Activated T-helper 1 cell treated with anti-CD3 and anti-CD28 coated beads, Interleukin-2, amount 50 U/mL, for 16 hours (primary cell): Measurements from ENCODE around the gene ECI1.

Experiments used
- DNase-seq, 2 donors: peaks; one replicate each; pipeline ENCODE4 v3.0.0-alpha.2; 2020; ENCODE audit warnings: low read depth in 1 of 2, low spot score in 1 of 2

ECI1 gene

DNA sequence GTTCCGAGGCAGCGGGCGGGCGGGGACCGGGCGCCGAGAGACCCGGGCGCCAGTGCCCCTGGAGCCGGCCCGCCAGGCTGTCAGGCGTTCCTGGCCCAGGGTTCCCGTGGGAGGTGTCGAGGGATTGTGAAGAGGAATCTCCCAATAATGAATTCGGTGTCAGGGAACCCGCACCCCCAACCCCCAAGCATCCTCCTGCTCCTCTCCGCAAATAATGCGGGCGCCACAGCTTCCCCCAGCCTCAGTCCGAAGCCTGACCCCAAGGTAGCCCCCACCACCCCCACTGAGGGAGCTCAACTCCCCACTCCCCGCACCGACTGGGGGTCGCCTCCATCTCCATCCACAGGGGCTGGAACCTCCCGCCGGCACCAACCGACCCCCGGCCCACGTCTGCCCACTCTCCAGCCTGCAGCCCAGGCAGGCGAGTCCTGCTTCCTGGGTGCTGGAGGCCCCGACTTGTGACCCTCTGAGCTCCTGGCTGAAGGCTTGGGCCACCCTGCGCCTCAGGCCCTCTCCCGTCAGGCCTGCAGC is 54.3 kb downstream of the ECI1 start:
- DNase-seq: no peak

DNA sequence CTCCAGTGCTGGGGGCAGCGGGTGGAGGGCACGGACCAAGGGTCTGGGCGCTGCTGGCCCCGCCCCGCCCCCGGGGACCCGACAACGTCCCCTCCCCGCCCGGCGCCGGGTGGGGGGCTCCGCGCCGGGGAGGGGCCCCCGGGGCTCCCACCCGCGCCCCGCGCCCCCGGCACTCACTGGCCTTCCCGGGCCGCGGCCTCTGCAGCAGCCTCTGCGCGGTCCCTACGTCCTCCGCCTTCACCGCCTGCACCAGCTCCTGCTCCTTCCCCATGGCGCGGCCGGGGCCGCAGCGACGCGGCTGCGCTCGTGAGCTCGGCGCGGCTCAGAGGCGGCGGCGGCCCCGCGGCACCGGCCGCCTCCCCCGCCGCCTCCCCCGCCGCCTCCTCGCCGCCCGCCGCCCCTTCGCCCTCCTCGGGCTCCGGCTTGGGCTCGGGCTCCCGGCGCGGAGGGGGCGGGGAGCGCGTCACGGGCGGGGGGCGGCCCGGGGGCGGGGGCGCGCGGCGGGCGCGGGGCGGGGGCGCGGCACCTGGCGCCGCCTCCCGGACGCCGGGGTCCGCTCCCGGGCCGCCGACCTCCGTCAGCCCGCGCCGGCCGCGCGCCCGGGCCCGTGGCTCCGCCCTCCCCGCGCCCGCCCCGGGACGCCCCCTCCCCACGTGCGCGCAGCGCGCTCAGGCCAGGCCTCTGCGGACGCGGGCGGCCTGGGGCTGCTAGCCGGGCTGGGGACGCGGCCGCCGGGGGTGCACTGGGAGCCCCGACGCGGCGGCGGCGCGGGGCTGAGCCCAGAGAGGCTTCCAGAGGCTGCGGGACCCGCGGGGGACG is 55.0 kb downstream of the ECI1 start, which contains the start of gene CASKIN1:
Gene CASKIN1 (minus strand): TSS at position 444 of the 819 bp plus-strand sequence. CDS start 173 bp downstream, at position 271.
- no peak for DNase-seq

- no peak for DNase-seq
These were observed 55.8 kb downstream of the ECI1 start for GRCh38 chr16:2195322-2196161.

- DNase-seq: no peak
These were observed 56.5 kb downstream of the ECI1 start for GRCh38 chr16:2194852-2195321.

DNA sequence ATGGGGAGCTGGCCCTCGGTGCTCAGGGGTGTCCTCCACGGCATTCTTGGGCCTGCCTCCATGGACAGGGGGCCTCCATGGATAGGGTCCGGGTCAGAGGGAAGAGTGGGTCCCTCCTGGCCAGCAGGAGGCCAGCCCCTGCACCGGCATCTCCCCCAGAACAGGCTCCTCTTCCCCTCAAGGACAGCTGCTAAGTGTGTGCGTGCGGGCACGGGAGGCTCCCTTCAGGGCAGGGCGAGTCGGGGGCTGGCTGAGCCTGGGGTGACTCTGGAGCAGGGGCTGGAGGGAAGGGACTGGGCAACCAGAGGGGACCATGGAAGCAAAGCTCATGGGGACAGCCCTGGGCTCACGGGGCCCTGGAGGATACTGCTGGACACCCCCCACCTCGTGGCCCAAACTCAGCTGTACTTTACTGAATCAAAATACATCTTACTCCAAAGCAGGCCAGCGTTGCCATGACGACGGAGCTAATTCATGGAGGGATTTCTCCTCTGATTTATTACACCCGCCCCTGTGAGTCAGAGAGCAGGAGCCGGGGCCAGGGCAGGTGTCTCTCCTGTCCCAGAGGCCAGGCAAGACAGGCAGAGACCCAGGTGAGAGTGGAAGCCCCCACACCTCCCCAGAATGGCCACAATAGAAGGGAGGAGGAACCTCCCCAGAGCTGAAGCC is 57.1 kb downstream of the ECI1 start:
- DNase-seq: no peak

GRCh38 chr16:2191446-2191706 is 60.0 kb downstream of the ECI1 start:
- no peak for DNase-seq

DNA sequence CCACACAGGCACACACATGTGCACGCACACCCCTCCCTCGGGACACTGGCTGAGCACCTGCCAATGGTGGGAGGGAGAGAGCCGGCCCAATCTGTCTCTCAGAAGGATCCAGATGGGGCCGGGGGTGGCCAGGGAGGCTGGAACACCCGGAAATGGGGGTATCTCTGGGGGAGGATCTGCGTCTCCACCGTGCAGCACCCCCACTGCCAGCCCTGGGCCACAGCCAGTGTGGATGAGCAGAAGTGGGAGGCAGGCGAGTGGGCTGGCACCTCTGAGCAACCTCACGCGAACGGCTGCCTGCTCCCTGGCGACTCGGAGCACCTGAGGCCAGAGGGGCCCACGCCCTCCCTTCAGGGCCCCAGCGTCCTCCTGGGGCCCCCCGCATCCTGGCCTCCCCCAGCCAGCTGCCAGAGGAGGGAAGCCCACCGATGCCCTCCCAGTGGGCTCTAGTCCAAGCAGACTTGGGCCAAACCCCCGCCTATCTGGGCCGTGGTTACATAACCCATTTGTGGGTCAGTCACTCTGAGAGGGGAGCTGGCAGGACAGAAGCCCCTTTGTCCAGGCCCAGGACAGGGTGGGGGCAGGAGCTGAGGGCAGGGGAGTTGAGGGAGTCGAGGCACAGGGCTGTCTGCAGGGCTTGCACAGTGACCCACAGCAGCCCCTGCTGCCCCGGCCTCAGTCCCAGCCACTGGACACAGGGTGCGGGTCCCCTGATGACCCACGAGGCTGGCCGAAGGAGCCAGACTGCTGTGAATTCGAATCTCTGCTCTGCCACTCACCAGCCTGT is 60.5 kb downstream of the ECI1 start:
- DNase-seq: no peak

GRCh38 chr16:2190002-2190658 is 61.3 kb downstream of the ECI1 start:
- DNase-seq: no peak
